ENCODE measurements around the gene JAK2.
A peak's percentile ranks its signal among the peaks of the same experiment; 100 is the strongest.
"Not testable (repeated sequence)": the region's sequence is repeated elsewhere in the genome, so short reads cannot be mapped to it uniquely, and the experiment has no call there.

The JAK2 gene

GRCh38 chr9:4984621-4985385 is at the start of gene JAK2:
Gene JAK2 (plus strand): TSS chr9:4985272. CDS start chr9:5021988, 36,716 bp downstream.
- TF ChIP-seq CTCF (conservative IDR thresholded peaks at IDR 0.05; ENCODE audit: low read depth, low read length) = peak; percentile 41
- H3K4me3 ChIP-seq (ENCODE audit: low read length) = peak within 1 kb of the TSS; percentile 71
- peak; percentile 63 for DNase-seq (ENCODE audit: low read depth)

GRCh38 chr9:4936277-4936676 is 48.8 kb upstream of the JAK2 start:
- no peak overlapping the region for H3K4me3 ChIP-seq (ENCODE audit: low read length)
- no peak for TF ChIP-seq CTCF (conservative IDR thresholded peaks at IDR 0.05; ENCODE audit: low read depth, low read length)
- DNase-seq (ENCODE audit: low read depth) = no peak

- no peak for TF ChIP-seq CTCF (conservative IDR thresholded peaks at IDR 0.05; ENCODE audit: low read depth, low read length)
- DNase-seq (ENCODE audit: low read depth) = no peak
- H3K4me3 ChIP-seq (ENCODE audit: low read length) = no peak overlapping the region
These were observed 48.2 kb upstream of the JAK2 start for GRCh38 chr9:4936823-4937222.

GRCh38 chr9:4937446-4937845 is 47.6 kb upstream of the JAK2 start:
- DNase-seq (ENCODE audit: low read depth) = no peak
- no peak for TF ChIP-seq CTCF (conservative IDR thresholded peaks at IDR 0.05; ENCODE audit: low read depth, low read length)
- H3K4me3 ChIP-seq (ENCODE audit: low read length) = no peak overlapping the region

- no peak for DNase-seq (ENCODE audit: low read depth)
- TF ChIP-seq CTCF (conservative IDR thresholded peaks at IDR 0.05; ENCODE audit: low read depth, low read length) = no peak
- H3K4me3 ChIP-seq (ENCODE audit: low read length) = no peak overlapping the region
These were observed 46.6 kb upstream of the JAK2 start for GRCh38 chr9:4938496-4938895.

- no peak for TF ChIP-seq CTCF (conservative IDR thresholded peaks at IDR 0.05; ENCODE audit: low read depth, low read length)
- DNase-seq (ENCODE audit: low read depth) = no peak
- no peak overlapping the region for H3K4me3 ChIP-seq (ENCODE audit: low read length)
These were observed 45.9 kb upstream of the JAK2 start for GRCh38 chr9:4939118-4939561.

GRCh38 chr9:4942042-4942691 is 42.9 kb upstream of the JAK2 start:
- not testable (repeated sequence) for H3K4me3 ChIP-seq (ENCODE audit: low read length); DNase-seq (ENCODE audit: low read depth)

All from retinal pigment epithelial cell (primary cell).